ENCODE results near the gene LMO1. TPM values are rescaled to one million over a fixed set of nuclear protein-coding genes. Genes with fewer than 3 reads are reported as not detected.

The LMO1 gene
- total and polyA plus RNA-seq, 10 of the 15 experiments (the other 5 are each of a cell fraction or from before 2014, with no cell fraction given), result not detected

DNA sequence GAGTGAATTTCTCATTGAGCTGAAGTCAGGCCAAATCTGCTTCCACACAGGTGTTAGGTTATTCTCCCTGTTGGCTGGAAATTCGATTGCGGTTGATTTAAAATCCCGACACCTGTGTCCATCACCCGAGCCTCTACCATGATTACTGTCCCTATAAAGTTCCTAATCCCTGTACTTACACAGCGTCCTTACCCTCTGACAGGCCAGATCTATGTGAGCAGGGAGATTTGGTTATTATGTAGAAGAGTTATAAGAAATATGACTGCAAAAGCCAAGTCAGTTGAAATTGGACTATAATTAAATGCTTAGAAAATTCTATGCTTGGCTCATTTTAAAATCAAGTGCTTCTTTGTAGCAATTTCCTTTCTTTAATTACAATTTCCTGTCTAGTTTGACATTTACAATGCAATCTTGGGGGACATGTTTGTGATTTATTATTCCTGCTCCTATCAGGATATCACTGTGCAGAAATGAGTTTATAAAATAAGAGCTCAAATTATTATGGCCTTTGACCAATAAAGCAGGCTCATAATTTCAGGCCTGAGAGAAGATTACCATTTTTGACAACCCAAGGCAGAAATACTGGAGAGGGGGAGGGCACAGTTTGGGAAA, 32.5 kb upstream of the LMO1 start (continued):
- no peak for TF ChIP-seq EZH2 (IDR thresholded peaks at IDR 0.05; ENCODE audit: borderline replicate concordance, control insufficient read depth, low read depth, low read length)
- no peak for TF ChIP-seq SPI1 (IDR thresholded peaks at IDR 0.05; ENCODE audit: borderline replicate concordance, insufficient read depth, low read depth, low read length)
- no peak for TF ChIP-seq CHD4 (IDR thresholded peaks at IDR 0.05)
- TF ChIP-seq SIX5 (IDR thresholded peaks at IDR 0.05; ENCODE audit: low read depth, low read length, severe bottlenecking), result no peak
- no peak for TF ChIP-seq FOS (IDR thresholded peaks at IDR 0.05; ENCODE audit: borderline replicate concordance, extremely low read depth, insufficient read length)
- TF ChIP-seq BCL11A (IDR thresholded peaks at IDR 0.05; ENCODE audit: low read depth, low read length), result no peak
- TF ChIP-seq IKZF1 (conservative IDR thresholded peaks at IDR 0.05), result no peak

DNA sequence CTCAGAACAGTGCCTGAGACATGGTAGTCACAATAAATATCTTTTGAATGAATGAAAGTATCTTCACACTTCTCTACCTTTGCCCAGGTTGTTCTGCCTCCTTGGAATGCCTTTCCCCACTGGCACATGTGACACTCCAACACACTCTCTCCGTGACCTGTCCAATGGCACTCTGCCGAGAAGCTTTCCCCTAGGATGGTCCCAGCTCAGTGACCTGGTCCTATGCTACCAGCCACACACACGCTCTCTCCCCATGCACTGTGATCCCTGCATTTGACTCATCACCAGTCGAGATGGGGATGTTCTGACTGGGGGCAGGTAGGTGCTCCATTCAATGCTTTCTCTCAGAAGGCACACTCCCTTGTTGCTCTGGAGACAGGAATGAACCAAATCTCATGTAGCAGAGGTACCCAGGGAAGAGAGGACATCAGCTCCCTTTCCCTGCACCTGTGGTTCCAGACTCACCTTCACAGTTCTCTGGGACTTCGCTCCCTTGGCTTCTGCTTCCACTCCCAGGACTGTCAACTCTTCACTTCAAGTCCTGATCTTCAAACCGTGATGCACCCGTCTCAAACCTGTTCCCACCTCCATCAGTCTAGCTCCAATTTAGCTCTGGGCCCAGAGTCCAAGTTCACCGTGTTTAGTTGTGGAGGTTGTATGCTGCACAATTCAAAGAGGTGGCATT, 30.7 kb upstream of the LMO1 start:
- in situ Hi-C loops (cut with MboI), result no loop called here
- ATAC-seq (no peak), FAIRE-seq (no peak), DNase-seq (ENCODE audit: low read depth, low spot score) (no peak)
- RAD21 ChIA-PET (ENCODE audit: unreplicated experiment), result no interaction called here
- WGBS (ENCODE audit: insufficient coverage, insufficient replicate concordance, low lambda C conversion rate, missing lambda C conversion rate), result 19% methylated on average over 8 of the region's 8 CpGs
- Histone ChIP-seq H4K20me1 (ENCODE audit: control insufficient read depth, insufficient read depth) (no peaks in the 10 kb centered on the region; the same call in 1 of the 2 replicates), H3K9me3 (replicated peaks; ENCODE audit: control insufficient read depth, insufficient read depth, low read length) (no peaks in the 10 kb centered on the region), H3K9ac (ENCODE audit: control insufficient read depth, insufficient read depth, low read length) (no peak overlapping the region), H3K27me3 (replicated peaks in 1 of 2; ENCODE audit: control insufficient read depth in 2 of 2, insufficient read depth in 2 of 2, low read length in 1 of 2) (peaks cover 2 to 4% of the 10 kb centered on the region in 2 experiments; a peak in 1 of 4 replicates), H2AFZ (ENCODE audit: control insufficient read depth, low read depth, low read length) (no peak overlapping the region), H3K4me1 (ENCODE audit: control insufficient read depth, insufficient read depth, low read length) (no peaks in the 10 kb centered on the region), H3K79me2 (ENCODE audit: control insufficient read depth, insufficient read depth, low read length) (no peaks in the 10 kb centered on the region), H3K36me3 (ENCODE audit: control insufficient read depth in 2 of 2, insufficient read depth in 2 of 2, low read length in 1 of 2) (no peaks in the 10 kb centered on the region), H3K4me3 (no peak overlapping the region), H3K27ac (ENCODE audit: control insufficient read depth, insufficient read depth) (no peak overlapping the region), H3K4me2 (ENCODE audit: control insufficient read depth, insufficient read depth) (no peak overlapping the region)
- POLR2A ChIA-PET, result no interaction called here
- TF ChIP-seq NR2C1 (IDR thresholded peaks at IDR 0.05) (no peak), FOS (IDR thresholded peaks at IDR 0.05; ENCODE audit: borderline replicate concordance, extremely low read depth, insufficient read length) (no peak), POLR2A (IDR thresholded peaks at IDR 0.05; ENCODE audit: low read depth, low read length) (no peak), POU2F2 (IDR thresholded peaks at IDR 0.05; ENCODE audit: borderline replicate concordance, low read depth, low read length) (no peak), RUNX3 (IDR thresholded peaks at IDR 0.05; ENCODE audit: low read length) (no peak), NR2F1 (conservative IDR thresholded peaks at IDR 0.05) (no peak), BCL11A (IDR thresholded peaks at IDR 0.05; ENCODE audit: low read depth, low read length) (no peak)
- TF ChIP-seq, protein P1, sequence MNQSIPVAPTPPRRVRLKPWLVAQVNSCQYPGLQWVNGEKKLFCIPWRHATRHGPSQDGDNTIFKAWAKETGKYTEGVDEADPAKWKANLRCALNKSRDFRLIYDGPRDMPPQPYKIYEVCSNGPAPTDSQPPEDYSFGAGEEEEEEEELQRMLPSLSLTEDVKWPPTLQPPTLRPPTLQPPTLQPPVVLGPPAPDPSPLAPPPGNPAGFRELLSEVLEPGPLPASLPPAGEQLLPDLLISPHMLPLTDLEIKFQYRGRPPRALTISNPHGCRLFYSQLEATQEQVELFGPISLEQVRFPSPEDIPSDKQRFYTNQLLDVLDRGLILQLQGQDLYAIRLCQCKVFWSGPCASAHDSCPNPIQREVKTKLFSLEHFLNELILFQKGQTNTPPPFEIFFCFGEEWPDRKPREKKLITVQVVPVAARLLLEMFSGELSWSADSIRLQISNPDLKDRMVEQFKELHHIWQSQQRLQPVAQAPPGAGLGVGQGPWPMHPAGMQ (IDR thresholded peaks at IDR 0.05; ENCODE audit: borderline replicate concordance), result no peak
- TF ChIP-seq, protein P2, sequence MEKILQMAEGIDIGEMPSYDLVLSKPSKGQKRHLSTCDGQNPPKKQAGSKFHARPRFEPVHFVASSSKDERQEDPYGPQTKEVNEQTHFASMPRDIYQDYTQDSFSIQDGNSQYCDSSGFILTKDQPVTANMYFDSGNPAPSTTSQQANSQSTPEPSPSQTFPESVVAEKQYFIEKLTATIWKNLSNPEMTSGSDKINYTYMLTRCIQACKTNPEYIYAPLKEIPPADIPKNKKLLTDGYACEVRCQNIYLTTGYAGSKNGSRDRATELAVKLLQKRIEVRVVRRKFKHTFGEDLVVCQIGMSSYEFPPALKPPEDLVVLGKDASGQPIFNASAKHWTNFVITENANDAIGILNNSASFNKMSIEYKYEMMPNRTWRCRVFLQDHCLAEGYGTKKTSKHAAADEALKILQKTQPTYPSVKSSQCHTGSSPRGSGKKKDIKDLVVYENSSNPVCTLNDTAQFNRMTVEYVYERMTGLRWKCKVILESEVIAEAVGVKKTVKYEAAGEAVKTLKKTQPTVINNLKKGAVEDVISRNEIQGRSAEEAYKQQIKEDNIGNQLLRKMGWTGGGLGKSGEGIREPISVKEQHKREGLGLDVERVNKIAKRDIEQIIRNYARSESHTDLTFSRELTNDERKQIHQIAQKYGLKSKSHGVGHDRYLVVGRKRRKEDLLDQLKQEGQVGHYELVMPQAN (conservative IDR thresholded peaks at IDR 0.05), result no peak
- TF ChIP-seq, protein P3, sequence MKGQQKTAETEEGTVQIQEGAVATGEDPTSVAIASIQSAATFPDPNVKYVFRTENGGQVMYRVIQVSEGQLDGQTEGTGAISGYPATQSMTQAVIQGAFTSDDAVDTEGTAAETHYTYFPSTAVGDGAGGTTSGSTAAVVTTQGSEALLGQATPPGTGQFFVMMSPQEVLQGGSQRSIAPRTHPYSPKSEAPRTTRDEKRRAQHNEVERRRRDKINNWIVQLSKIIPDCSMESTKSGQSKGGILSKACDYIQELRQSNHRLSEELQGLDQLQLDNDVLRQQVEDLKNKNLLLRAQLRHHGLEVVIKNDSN (IDR thresholded peaks at IDR 0.05; ENCODE audit: borderline replicate concordance, extremely low read length, insufficient read depth, low read depth, low read length), result no peak
- intact Hi-C loops (cut with micrococcal nuclease; ENCODE audit: unreplicated experiment), result no loop called here
- SMC1A ChIA-PET (ENCODE audit: uncharacterized antibody, unreplicated experiment), result no interaction called here
- CTCF ChIA-PET, result no interaction called here
- no TSS peak for BruUV-seq (replicated peaks)

Data from GM12878 (cell line).